B cell (primary cell): ENCODE measurements around the gene ILDR1. TPM values are rescaled to one million over a fixed set of nuclear protein-coding genes. Genes with fewer than 3 reads are reported as not detected.

Experiments used
- ATAC-seq: fragments of 200-7000 bp; cut with Tn5 transposase; one replicate; pipeline ENCODE4 v1.10.0; 2021; ENCODE audit warnings: low read depth, mild to moderate bottlenecking, moderate number of reproducible peaks, moderate library complexity
- CTCF ChIA-PET: fragments of 350-600 bp; sonication (Branson Sonifier 250); formaldehyde crosslinking; loops from one replicate; lab custom pipeline; 2021; ENCODE audit warnings: antibody characterized with exemption, inconsistent platforms; lab: Charles Lee
- POLR2A ChIA-PET: fragments of 350-600 bp; sonication (Branson Sonifier 250); formaldehyde crosslinking; loops from one replicate; lab custom pipeline; 2021; ENCODE audit warnings: antibody characterized with exemption; lab: Charles Lee
- DNase-seq: peaks from one replicate; pipeline ENCODE4 v3.0.0; 2013
- H2AFZ ChIP-seq: 2 replicates; pipeline ENCODE4 v1.6.1; 2012; ENCODE audit warnings: mild to moderate bottlenecking, low read depth, low read length; ENCODE audit not compliant: insufficient read depth, poor library complexity, severe bottlenecking
- H3K27ac ChIP-seq, 2 donors: 1 replicate in 1 of 2; 2 replicates in 1 of 2; pipeline ENCODE4 v1.5.1; 2012 to 2013; ENCODE audit warnings: low read length in 2 of 2, mild to moderate bottlenecking in 2 of 2, moderate library complexity in 1 of 2
- H3K27me3 ChIP-seq, 4 experiments: fragments of 200-600 bp in 1 of 4; sonication (generic) in 1 of 4; replicated peaks in 1 of 4; 1 replicate in 2 of 4; 2 replicates in 2 of 4; pipeline versions ENCODE4 v1.6.1 to v1.7.0; 2013 to 2016; ENCODE audit warnings: low read length in 3 of 4, mild to moderate bottlenecking in 2 of 4, mixed read lengths in 1 of 4, moderate library complexity in 1 of 4; ENCODE audit not compliant: insufficient read depth in 4 of 4, control insufficient read depth in 3 of 4; ENCODE audit errors: control extremely low read depth in 1 of 4
- H3K36me3 ChIP-seq, 2 experiments: replicated peaks in 1 of 2; 1 replicate in 1 of 2; 2 replicates in 1 of 2; pipeline versions ENCODE4 v1.6.1 to v1.7.1; 2013; ENCODE audit warnings: low read length in 1 of 2; ENCODE audit not compliant: insufficient read depth in 2 of 2, control insufficient read depth in 1 of 2; ENCODE audit errors: control extremely low read depth in 1 of 2, extremely low read depth in 1 of 2
- H3K4me1 ChIP-seq, 2 donors: fragments of 200-600 bp in 1 of 2; sonication (generic) in 1 of 2; 1 replicate in 1 of 2; 2 replicates in 1 of 2; pipeline versions ENCODE4 v1.5.1 to v1.6.1; 2013 to 2017; ENCODE audit warnings: low read length in 2 of 2; ENCODE audit not compliant: control insufficient read depth in 2 of 2, insufficient read depth in 2 of 2
- H3K4me2 ChIP-seq: replicated peaks from 2 replicates; pipeline ENCODE3; 2012; ENCODE audit warnings: mild to moderate bottlenecking, low read depth, low read length; ENCODE audit not compliant: poor library complexity, severe bottlenecking
- H3K4me3 ChIP-seq, 5 experiments: fragments of 200-600 bp in 1 of 5; sonication (generic) in 1 of 5; 1 replicate in 3 of 5; 2 replicates in 2 of 5; pipeline versions ENCODE4 v1.5.1 to v1.7.0; 2011 to 2016; ENCODE audit warnings: low read length in 4 of 5, mild to moderate bottlenecking in 4 of 5, low read depth in 2 of 5, control low read depth in 1 of 5, moderate library complexity in 1 of 5; ENCODE audit not compliant: insufficient read depth in 1 of 5; ENCODE audit errors: control extremely low read depth in 1 of 5, extremely low read depth in 1 of 5
- H3K79me2 ChIP-seq: fragments of 200-600 bp; sonication (generic); one replicate; pipeline ENCODE4 v1.6.0; 2016; ENCODE audit warnings: low read length; ENCODE audit not compliant: control insufficient read depth, insufficient read depth
- H3K9ac ChIP-seq: fragments of 200-600 bp; sonication (generic); 2 replicates; pipeline ENCODE4 v1.6.1; 2017; ENCODE audit warnings: mild to moderate bottlenecking, low read length, moderate library complexity
- H3K9me3 ChIP-seq, 3 donors: one replicate each; pipeline versions ENCODE4 v1.6.1 to v1.7.1; 2013; ENCODE audit warnings: low read length in 2 of 3; ENCODE audit not compliant: control insufficient read depth in 2 of 3, insufficient read depth in 1 of 3; ENCODE audit errors: control extremely low read depth in 1 of 3
- H4K20me1 ChIP-seq: 2 replicates; pipeline ENCODE4 v1.6.0; 2012; ENCODE audit warnings: mild to moderate bottlenecking, low read length; ENCODE audit not compliant: insufficient read depth, control insufficient read depth, poor library complexity, severe bottlenecking
- H3K27ac Mint-ChIP-seq: one replicate; pipeline ENCODE4 v1.8.0; 2021; ENCODE audit warnings: mixed read lengths
- H3K27me3 Mint-ChIP-seq: one replicate; pipeline ENCODE4 v1.8.0; 2021; ENCODE audit warnings: mixed read lengths
- H3K4me1 Mint-ChIP-seq: one replicate; pipeline ENCODE4 v1.8.0; 2021; ENCODE audit warnings: mixed read lengths
- H3K4me3 Mint-ChIP-seq: one replicate; pipeline ENCODE4 v1.8.0; 2021; ENCODE audit warnings: mixed read lengths
- H3K9me3 Mint-ChIP-seq: one replicate; pipeline ENCODE4 v1.8.0; 2022; ENCODE audit warnings: mixed read lengths; ENCODE audit not compliant: insufficient read depth
- CTCF ChIP-seq: fragments of 200-600 bp; IDR thresholded peaks from one replicate; pipeline ENCODE4 v1.8.0; 2022; ENCODE audit warnings: antibody characterized with exemption, mild to moderate bottlenecking
- EZH2 ChIP-seq: IDR thresholded peaks from 2 replicates; pipeline ENCODE4 v1.6.1; 2012; ENCODE audit warnings: borderline replicate concordance, low read depth, mild to moderate bottlenecking, moderate library complexity, low read length; ENCODE audit not compliant: insufficient read depth, poor library complexity, severe bottlenecking
- WGBS: methylation state at CpG from one replicate; pipeline ENCODE4 v1.1.5; 2013; ENCODE audit warnings: missing lambda C conversion rate; ENCODE audit not compliant: insufficient coverage; 5-methylcytosine and 5-hydroxymethylcytosine counted together
- intact Hi-C: fragments of 100-400 bp; cut with micrococcal nuclease; formaldehyde crosslinking; loops from one replicate; pipeline ENCODE4 v1.10.0; 2022
- polyA plus RNA-seq: library from polyadenylated mRNA; depleted of rRNA; stranded (reverse); fragments of >200 nt; gene quantifications from 2 replicates; pipeline ENCODE4 v1.2.3, GENCODE V29; 2012
- total RNA-seq, 2 donors: library from RNA; stranded (reverse); fragments of 120-200 nt in 1 of 2; gene quantifications; 1 replicate in 1 of 2; 2 replicates in 1 of 2; pipeline versions ENCODE4 v1.2.3 to v1.2.4, GENCODE V29; 2013 to 2022

Gene ILDR1
- total and polyA plus RNA-seq, 2 donors (not counting 1 experiment from before 2014, with no cell fraction given) = 1.9 to 4.7 TPM

DNA sequence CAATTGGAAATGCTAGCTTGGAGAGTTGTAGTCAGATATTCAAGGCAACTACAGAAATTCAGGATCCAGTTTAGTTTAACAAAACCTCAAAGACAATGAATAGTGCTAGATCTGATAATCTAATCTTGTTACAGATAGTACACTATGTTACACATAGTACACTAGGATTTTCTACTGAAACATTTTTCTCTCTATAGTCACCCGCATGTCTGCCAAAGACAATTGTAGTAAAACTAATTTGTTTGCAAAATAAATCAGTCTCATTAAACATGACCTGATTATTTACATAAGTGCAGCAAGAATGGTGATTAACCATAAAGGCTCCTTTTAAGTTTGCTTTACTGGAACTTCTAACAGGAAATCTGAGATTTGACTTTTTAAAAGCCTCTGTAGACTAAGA, 52.0 kb downstream of the ILDR1 start:
- WGBS = no CpG with 5 or more reads among the region's 1 CpG
- Histone ChIP-seq H2AFZ (no peak overlapping the region), H3K4me1 (no peaks in the 10 kb centered on the region), H3K27me3 (no peaks in the 10 kb centered on the region), H3K9me3 (peaks cover 0 to 6% (median 4%) of the 10 kb centered on the region in 3 donors), H3K27ac (no peak overlapping the region), H3K36me3 (peaks cover 0 to 6% of the 10 kb centered on the region in 2 experiments), H3K9ac (no peak overlapping the region), H4K20me1 (no peaks in the 10 kb centered on the region), H3K79me2 (no peaks in the 10 kb centered on the region), H3K4me2 (no peak overlapping the region), H3K4me3 (no peak overlapping the region)
- CTCF ChIA-PET = interaction anchor here (1.5 kb wide), 1 partner anchor 26 kb away, joined by 3 read pairs; no protein-coding TSS in a partner anchor
- Mint-ChIP-seq H3K4me3 (no peak overlapping the region), H3K4me1 (peaks cover 10% of the 10 kb centered on the region), H3K27ac (no peak overlapping the region), H3K27me3 (no peaks in the 10 kb centered on the region), H3K9me3 (peaks cover 3% of the 10 kb centered on the region)
- POLR2A ChIA-PET = no interaction called here
- no peak for TF ChIP-seq CTCF
- TF ChIP-seq EZH2 = no peak
- DNase-seq (no peak), ATAC-seq (no peak)
- intact Hi-C loops = no loop called here

GRCh38 chr3:121969631-121970030, 52.4 kb downstream of the ILDR1 start:
- no peaks in the 10 kb centered on the region for H3K27me3 ChIP-seq
- H2AFZ ChIP-seq = no peak overlapping the region
- Mint-ChIP-seq H3K27ac (no peak overlapping the region), H3K4me3 (no peak overlapping the region), H3K27me3 (no peaks in the 10 kb centered on the region), H3K4me1 (peaks cover 10% of the 10 kb centered on the region), H3K9me3 (peaks cover 5% of the 10 kb centered on the region)
- H3K4me1 ChIP-seq = no peaks in the 10 kb centered on the region
- ATAC-seq (no peak), DNase-seq (no peak)
- H3K27ac ChIP-seq = no peak overlapping the region
- H3K4me3 ChIP-seq = no peak overlapping the region
- no peak for TF ChIP-seq CTCF
- TF ChIP-seq EZH2 = no peak
- no peaks in the 10 kb centered on the region for H4K20me1 ChIP-seq
- no peak overlapping the region for H3K4me2 ChIP-seq
- 100% methylated on average over 2 of the region's 2 CpGs for whole genome bisulfite sequencing
- peaks cover 0 to 4% (median 3%) of the 10 kb centered on the region in 3 donors for H3K9me3 ChIP-seq
- ChIA-PET CTCF (interaction anchor here (1.5 kb wide), 1 partner anchor 26 kb away, joined by 3 read pairs; no protein-coding TSS in a partner anchor), POLR2A (no interaction called here)
- no peaks in the 10 kb centered on the region for H3K79me2 ChIP-seq
- peaks cover 0 to 4% of the 10 kb centered on the region in 2 experiments for H3K36me3 ChIP-seq
- no peak overlapping the region for H3K9ac ChIP-seq
- intact Hi-C loops = no loop called here
